ENCODE measurements around the gene MRPS22.
A peak's percentile ranks its signal among the peaks of the same experiment; 100 is the strongest.

The MRPS22 gene

DNA sequence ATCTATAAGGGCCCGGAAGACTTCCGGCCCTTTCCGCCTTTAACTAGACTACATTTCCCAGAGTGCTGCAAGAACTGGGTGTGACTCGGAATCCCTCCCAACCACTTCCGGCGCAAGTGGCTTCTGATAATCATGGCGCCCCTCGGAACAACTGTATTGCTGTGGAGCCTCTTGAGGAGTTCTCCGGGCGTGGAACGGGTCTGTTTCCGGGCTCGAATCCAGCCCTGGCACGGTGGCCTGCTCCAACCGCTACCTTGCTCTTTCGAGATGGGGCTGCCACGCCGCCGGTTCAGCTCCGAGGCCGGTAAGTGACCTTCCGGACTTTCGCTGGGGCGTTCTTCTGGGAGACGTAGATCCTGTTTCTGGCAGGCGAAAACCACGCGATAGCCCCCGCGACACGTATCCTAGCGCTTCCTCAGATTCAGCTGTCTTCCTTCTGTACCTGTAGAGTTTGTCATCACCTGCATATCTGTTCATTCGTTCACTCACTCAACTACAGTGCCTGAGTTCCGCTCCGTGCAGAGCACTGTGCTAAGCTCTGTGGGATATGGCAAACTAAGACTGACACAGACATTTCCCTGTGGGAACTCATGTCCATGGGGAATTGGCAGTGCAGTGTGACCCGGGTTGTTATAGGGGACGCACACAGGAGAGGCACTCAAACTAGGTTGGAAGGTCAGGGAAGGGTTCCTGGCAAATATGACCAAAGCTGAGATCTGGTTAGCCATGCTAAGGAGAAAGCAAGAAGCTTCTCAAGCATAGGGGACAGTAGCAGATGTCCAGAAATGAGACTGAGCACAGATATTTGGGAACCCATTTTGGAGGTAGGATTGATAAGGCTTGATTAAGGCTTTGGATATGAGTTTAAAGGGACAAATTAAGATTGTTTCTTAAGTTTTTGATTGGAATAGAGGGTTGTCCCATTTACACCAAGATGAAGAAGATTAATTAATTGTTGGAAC, at the start of gene MRPS22:
Gene MRPS22 (plus strand): TSS at position 126 of the 962 bp plus-strand sequence. CDS start 7 bp downstream, at position 133.
- peak; percentile 82 to 91 (median 83) for DNase-seq

DNA sequence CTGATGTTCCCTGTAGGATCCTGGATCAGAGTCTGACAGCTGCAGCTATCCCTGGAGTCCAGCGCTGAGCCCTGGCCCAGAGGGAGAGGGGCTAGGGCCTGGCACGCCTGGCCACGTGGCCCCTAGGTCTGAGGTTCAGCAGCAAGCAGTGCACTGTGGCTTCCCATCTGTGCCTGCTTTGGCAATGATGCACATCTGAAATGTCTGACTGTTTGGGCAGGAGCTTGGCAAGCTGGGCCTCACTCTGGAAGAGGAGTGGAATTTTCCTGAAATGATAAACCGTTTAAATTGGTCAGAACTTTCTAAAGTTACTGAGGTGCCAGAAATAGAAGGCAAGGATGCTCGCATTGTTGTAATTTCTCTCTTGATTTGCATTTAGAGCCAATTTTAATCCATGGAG, 48.8 kb upstream of the MRPS22 start:
- DNase-seq = no peak

DNA sequence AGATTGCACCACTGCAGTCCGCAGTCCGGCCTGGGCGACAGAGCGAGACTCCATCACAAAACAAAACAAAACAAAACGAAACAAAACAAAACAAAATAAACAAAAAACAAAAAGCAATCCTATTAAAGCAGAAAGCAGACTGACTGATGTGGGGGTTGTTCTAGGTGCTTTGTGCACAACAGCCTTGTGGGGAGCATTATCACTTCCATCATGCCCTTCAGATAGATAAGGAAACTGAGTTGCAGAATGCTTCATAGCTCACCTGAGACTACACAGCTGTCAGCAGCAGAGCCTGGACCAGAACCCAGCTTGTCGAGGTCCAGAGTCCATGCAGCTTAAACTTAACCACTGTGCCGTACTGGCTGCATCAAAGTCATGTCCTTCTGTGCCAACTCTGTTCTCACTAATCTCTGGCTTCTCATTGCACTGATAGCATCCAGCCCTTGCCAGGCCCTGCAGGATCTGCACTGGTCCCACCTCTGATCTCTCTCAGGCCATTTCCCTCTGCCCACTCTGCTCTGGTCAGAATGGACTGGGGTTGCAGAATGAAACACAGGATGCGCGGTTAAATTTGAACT, 47.6 kb upstream of the MRPS22 start:
- no peak for DNase-seq

DNA sequence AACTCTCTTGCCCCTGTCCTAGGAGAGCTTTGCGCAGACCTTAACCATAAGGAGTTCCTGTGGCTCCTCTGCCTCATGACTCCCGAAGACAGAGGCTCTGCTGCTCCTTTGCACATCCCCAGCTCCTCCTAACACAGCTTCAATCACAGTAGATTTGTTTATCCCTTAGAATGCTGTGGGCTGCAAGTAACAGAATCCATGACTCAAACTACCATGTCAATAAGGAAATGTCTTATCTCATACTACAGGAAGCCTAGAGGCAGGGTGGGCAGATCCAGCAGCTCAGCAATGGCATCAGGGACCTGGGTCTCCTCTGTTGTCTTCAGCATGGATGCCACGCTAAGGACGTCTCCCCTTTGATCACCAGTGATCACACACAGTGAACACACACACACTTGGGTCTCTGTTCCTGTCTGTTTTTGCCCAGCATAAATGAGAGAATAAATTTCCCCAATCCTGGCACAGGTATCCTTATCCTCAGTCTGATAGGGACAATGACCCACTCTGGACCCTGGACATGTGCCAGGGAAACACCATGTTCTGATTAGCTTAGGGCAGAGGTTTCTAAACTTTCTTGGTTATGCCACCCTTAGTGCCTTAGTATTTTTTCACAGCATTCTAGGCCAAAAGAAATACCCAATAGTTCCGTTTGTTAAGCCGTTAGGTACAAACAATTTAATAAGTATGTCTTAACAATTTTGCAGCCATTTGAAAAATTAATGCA, 46.1 kb upstream of the MRPS22 start:
- DNase-seq = no peak

DNA sequence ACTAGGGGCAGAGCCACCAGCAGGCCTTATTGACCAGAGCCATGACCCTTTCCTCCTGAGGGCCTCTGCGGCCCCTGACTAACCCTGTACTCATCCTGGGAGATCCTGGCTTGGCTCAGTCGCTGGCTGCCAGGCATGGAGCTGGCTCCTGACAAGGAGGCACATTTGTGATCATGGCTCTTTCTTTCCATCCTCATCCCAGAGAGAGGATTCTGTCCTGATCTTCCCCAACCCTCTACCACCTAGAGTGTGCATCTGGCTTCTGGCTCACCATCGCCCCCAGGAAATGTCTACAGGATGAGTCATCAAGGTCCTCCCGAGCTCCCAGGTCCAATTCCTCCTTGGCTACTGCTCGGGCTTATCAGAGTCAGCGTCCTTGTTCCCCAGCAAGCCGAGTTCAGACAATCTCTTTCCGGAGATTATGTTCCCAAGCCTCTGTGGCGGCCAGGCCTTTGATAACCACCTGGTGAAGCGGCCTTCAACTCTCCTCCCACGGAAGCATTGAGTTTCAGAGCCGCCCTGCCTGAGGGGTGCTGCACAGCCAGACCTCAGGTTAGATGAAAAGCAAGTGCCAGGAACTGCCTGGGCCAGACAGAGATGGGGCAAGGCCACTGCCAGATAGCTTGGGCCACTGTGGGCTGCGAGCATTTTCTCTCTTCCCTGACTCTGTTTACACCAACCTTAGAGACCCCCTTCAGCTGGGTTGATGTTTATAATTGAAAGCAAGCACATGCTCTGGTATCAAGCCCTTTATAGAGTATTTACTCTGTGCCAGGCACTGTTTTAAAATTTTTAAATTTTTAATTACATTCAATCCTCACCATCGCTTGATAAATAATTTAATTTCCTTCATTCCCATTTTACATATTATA, 44.3 kb upstream of the MRPS22 start:
- no peak for DNase-seq

DNA sequence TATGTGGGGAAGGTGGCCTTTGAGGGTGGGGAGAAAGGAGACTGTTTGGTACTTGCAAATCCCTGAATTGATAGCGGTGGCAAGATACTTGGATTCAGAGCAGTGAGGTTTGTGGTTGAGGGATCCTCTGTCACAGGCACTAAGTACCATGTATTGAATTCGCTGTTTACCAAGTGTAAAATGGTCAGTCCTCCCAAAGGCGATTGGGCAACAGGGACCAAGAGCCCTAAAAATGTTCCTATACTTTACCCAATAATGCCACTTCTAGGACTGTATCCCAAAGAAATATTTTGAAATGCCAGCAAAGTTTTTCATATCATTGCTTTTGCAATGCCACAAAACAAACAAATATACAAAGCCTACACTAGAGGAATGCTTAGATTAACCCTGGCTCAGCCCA, 43.4 kb upstream of the MRPS22 start:
- DNase-seq = no peak

DNA sequence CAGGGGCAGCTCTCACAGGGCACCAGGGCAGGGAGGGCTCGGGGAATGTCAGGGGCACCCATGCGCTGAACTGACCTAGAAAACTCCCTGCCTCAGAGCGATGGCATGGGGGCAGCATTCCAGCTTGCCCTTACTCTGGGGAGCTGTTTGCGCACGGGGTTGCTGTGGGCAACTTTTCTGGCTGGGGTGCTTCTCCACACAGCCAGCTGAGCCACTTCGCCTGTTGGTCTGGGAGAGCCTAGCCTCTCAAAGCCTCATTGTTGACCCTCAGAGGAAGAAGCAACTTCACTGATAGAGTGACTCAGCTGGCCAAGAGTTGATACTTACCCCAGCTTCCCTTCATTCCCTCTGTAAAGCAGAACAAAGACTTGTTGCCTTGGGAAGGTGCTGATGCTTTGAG, 42.6 kb upstream of the MRPS22 start:
- DNase-seq = no peak

DNA sequence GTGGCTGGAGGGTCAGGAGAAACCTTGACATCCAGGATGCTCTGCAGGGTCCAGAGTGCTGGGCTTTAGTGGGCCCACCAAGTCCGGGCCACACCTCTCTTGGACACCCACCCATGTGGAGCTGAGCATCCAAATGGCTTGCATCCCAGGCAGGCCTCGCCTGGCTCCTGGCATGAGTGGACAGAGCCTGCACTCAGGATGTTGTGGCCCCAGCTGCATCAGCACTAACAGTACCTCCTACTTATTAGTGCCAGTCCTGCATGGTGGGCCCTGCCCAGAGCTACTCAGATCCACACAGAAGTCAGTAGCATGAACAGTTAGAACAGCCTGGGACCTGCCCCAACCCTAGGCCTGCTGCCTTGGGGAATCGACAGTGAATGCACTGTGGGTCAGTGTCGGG, 42.2 kb upstream of the MRPS22 start:
- DNase-seq = no peak

DNA sequence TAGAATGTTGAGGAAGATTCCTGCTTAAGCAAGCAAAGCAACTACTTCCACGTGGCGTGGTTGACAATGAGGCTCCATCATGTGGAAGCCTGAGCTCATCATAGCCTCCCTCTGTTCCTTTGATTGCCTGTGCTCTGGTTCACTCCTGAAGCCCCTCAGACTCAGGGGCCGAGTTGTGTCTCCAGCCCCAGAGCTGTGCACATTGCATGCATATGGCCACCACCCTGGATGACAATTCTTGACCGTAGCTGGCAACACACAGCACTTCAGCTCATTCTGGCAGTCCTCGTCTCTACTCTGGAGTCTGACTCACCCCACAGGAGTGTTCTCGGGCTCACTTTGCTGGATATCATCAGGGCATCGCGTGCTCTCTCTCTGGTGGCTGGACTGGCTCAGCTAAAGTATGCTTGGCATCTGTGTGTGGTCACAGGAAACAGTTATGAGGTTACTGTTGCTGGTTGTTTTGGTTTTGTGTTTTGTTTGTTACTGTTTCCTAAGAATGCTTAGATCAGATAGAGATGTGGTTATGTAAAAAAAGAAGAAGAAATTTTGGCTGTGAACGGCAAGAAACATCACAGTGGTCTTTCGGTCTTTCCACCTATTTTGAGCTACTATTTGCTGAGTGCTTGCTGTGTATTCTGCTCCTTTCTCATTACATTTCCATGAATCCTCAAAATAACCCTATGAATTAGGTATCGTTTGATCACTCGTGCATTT, 41.6 kb upstream of the MRPS22 start:
- DNase-seq = no peak

DNA sequence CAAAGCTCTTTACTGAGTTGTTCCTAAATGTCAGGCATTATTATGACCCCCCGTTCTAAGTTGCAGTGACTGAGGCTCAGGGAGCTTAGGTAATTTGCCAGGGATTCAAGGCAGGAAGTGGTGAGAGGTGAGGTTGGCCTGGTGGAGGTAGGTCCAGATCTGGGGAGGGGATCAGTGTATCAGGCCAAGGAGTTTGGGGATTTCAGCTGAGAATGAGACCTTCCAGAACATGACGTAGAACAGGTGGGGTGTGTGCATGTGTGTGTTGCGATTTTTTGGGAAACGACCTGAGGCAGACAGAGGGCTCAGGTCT, 41.1 kb upstream of the MRPS22 start:
- DNase-seq = no peak

DNA sequence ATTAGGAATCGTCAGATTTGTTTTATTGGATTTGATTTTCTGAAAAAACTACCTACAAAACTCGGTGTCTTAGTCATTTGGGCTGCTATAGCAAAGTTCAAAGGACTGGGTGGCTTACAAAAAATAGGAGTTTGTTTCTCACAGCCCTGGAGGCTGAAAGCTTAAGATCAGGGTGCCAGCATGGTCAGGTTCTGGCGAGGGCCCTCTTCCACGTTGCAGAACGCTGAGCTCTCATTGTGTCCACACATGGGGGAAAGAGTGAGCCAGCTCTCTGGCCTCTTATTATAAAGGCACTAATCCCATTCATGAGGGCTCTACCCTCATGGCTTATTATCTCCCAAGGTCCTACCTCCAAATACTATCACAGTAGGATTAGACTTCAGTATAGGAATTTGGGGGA, 40.6 kb upstream of the MRPS22 start:
- no peak for DNase-seq

DNA sequence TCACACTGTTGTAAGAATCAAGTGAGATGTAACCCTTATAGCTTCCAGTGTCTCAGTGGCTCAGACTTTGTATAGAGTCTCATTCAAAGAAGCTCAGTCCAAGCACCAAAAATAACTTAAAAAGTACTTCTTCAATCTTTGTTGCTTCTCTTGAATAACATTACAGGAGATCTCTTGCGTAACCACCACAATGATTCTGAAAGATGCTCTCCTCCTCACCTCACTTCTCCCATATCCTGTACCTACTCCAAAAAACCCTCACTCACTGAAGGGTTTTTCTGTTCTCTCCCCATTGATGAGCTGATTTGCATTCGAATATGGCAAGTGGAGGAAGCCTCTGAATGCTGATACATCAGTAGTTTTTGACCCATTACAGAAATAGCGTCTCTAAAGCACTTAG, 39.4 kb upstream of the MRPS22 start:
- no peak for DNase-seq

DNA sequence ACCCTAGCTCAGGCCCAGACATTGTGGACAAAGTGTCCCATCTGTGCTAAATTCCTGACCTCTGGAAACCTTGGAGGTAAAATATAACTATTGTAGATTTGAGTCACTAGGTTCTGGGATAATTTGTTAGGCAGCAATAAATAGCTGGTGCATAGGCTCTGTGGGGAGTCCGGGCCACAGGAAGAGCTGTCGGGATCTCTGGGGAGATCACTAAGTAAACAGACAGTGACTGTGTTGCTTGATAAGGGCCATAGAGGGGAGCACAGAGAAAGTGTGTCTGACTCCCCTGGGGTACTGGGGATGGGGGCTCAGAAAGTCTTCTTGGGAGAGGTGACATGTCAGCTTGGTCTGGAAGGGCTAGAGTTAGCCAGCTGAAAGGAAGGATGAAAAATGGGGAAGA, 37.7 kb upstream of the MRPS22 start:
- no peak for DNase-seq

DNA sequence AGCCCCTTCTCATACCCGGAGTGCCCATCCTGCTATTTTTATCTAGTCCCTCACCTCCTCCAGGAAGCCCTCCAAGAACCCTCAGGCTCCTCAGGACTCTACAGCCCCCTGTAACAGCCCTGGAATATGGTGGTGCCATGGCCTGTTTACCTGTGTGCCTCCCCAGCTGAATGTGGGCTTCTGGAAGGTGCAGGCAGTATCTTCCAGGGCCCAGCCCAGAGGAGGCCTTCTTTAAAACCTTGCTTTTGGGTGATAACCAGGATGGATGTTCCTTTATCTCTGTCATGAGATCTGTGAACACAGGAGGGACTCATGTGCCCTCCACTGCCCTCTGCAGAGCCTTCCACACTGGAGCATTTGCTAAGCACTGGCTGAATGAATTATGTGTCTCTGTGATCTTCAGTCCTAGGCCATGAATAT, 36.7 kb upstream of the MRPS22 start:
- DNase-seq = no peak

DNA sequence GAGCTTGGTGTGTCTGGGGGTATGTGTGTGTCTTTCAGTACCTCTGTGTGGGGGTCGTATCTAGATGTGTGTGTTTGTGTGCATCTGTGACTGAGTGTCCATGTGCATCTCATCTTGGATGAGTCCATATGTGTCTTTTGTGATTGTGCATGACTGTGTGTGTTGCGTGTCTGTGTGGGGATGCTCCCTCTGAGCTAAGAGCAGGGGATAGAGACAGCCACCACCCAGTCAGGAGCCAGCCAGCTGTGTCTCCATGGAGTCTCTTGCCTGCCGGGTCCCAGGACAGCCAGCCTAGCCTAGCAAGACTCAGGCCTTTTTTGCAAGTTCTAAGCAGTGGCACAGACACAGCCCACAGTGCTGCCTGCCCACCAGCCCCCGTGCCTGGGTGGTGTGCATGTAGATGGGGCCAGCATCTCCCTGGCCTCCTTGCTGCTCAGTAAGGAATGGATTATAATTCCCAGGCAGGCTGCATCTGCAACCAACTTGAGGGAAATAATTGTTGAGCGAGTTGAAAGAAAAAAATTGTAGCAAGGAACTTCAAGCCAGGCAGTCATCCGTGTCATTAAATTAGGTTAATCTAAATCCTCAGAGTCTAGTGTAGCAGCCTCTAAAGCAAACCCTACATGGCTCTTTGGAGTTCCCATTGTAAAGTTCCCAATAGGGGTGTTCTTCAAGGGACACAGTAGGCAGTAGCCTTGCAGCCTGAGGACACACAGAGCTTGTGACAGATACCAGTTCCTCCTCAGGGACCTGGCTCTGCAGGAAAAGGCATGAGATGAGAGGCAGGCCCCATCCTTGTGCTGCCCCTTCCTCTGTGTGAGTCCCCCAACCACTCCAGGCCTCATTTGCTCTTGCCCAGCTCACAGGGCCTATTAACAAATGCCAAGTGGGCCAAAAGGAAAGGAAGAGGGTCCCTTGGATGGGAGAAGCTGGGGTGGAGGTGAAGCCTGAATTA, 35.9 kb upstream of the MRPS22 start:
- no peak for DNase-seq

DNA sequence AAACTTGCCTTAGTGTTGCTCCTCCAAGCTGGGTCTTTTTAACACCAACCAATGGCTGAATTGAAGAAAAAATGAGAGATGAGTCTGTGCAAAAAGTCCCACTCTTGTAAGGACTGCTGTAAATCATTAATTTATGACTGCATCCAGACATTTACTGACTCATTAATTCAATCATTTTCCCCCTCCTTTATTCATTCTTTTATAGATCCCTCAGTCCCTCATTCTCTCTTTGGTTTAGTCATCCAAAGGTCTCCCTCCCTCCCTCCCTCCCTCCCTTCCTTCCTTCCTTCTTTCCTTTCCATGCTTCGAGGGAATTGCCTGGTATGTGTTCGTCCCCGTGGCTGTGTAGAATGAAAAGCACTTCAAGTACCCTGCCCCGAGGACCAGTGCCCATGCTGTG, 35.3 kb upstream of the MRPS22 start:
- DNase-seq = no peak

DNA sequence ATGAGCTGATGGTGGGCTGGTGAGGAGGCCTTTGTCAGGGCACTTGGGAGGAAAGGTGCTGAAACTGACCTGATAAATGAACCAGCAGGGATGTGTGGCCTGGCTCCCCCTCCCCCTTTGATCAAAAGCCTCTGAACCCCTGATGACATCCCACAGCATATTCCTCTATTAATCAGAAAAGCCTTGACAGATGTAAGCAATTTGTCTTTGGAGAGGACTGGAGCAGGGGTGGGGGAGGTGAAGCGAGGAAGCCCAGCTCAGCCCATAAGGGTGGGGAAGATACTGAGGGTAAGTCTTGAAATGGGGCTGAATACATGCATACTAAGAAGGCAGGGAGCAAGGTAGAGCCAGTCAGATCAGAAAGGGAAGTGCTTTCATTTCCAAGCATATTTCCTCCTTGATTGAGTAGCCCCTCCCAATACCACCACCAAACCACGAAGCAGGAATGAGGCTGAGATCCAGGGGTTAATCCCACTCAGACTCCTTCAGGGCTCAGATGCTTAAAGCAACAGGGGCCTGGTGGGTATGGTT, 34.7 kb upstream of the MRPS22 start:
- DNase-seq = no peak

DNA sequence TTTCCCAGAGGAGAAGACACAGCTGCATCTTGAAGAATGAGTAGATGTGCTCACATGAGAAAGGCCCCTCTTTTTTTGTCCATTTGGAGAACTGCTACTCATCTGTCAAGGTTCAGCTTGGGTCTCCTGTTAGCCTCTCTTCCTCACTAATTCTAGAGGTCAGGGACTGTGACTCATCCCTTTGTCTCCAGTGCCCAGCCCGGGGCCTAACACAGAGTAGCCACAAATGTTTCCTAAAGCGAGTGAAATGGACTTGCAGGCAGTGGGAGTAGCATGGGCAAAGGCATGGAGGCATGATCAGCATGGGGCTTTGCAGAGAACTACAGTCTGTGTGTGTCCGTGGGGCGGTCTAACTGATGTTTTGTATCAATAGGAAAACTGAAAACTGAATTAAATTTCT, 33.9 kb upstream of the MRPS22 start:
- DNase-seq = no peak

DNA sequence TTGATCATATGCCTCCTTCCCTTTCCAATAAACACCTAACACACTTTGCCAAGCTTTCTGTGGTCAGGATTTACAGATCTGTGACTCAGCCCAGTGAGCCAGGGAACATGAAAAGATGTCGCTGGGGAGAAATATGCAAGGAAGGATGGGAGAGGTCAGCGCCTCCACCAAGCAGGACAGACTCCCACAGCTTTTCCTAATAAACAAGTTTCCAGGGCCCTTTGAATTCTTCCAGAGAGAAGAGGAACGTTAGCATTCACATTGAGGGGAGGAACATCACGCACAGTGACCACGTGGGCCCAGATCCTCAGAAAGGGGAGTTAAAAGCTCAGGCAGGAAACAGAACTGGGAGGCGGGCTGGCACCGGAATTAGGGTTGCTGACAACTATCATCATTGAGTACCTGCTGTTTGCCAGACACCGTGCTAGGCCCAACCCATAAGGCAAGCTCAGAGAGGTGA, 33.3 kb upstream of the MRPS22 start:
- no peak for DNase-seq

DNA sequence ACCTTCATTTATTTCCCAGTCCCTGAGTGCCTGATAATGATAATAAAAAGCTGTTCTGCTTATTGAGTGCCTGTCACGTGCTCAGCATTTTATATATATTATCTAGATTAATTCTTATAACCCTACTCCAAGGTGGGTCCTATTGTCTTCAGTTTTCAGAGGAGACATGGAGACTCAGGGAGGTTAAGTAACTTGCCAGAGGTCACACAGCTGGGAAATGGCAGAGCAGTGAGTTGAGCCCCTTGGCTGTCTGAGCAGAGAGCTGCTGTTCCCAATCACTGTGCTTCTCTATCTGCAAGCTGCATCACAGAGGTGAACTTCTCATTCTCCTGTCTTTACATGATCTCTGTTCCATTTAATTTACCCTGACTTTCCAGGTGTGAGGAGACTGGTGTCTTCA, 32.3 kb upstream of the MRPS22 start:
- DNase-seq = no peak

DNA sequence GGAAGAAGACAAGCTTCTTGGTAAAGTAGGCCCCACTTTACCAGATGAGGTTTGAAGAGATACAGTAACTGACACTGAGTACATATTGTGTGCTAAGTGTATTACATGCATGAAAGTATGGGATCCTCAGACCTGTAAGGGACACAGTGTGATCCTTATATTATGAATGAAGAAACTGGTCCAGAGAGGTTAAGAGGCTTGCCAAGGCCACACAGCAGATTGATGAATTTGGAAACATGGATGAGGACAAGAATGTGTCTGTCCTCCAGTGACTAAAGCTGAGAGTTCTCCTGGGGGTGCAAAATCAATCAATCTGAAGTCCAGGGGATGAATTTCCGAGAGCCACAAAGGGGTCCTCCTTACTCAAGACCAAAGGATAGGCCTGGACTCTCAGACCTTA, 31.4 kb upstream of the MRPS22 start:
- no peak for DNase-seq

Measured in NCI-H1417 (cell line).